NB4 (cell line): Measurements from ENCODE around the gene FOXP1.

Source experiments
- CTCF ChIP-seq: IDR thresholded peaks from one replicate; pipeline ENCODE4 v1.5.1; 2012; ENCODE audit warnings: low read depth, low read length
- MAX ChIP-seq: IDR thresholded peaks from 2 replicates; pipeline ENCODE4 v1.6.1; 2011; ENCODE audit warnings: low read depth, low read length
- MYC ChIP-seq: IDR thresholded peaks from 2 replicates; pipeline ENCODE4 v1.6.1; 2011; ENCODE audit warnings: low read depth, low read length
- POLR2A ChIP-seq: IDR thresholded peaks from 2 replicates; pipeline ENCODE4 v1.6.1; 2011; ENCODE audit warnings: mild to moderate bottlenecking; ENCODE audit not compliant: insufficient read length; ENCODE audit errors: extremely low read depth

GRCh38 chr3:71232175-71232679 is 351.3 kb downstream of the FOXP1 start:
- TF ChIP-seq CTCF (no peak), MYC (no peak), POLR2A (no peak), MAX (no peak)
